WTC11 (cell line): Measurements from ENCODE around the gene SLC6A20. TPM values are rescaled to one million over a fixed set of nuclear protein-coding genes. Genes with fewer than 3 reads are reported as not detected.
A peak's percentile ranks its signal among the peaks of the same experiment; 100 is the strongest.

Experiments
- ATAC-seq: fragments of 200-7000 bp; cut with Tn5 transposase; 2 replicates; pipeline ENCODE4 v1.10.0; 2021; ENCODE audit warnings: mild to moderate bottlenecking, moderate library complexity
- CTCF ChIA-PET: fragments of 300-600 bp; sonication (Branson Sonifier 250); formaldehyde crosslinking; loops from one replicate; lab custom pipeline; 2021; ENCODE audit warnings: antibody characterized with exemption; lab: Charles Lee
- POLR2A ChIA-PET: fragments of 350-600 bp; sonication (Branson Sonifier 250); formaldehyde crosslinking; loops from one replicate; lab custom pipeline; 2021; ENCODE audit warnings: antibody characterized with exemption; lab: Charles Lee
- DNase-seq: peaks from one replicate; pipeline ENCODE4 v3.0.0; 2021; ENCODE audit warnings: low spot score
- H3K27ac Mint-ChIP-seq: 2 replicates; pipeline ENCODE4 v1.8.0; 2021; ENCODE audit warnings: mixed read lengths
- H3K27me3 Mint-ChIP-seq: 2 replicates; pipeline ENCODE4 v1.8.0; 2021; ENCODE audit warnings: low read depth, mild to moderate bottlenecking, moderate library complexity, mixed read lengths
- H3K36me3 Mint-ChIP-seq: 2 replicates; pipeline ENCODE4 v1.8.0; 2021; ENCODE audit warnings: mixed read lengths
- H3K4me1 Mint-ChIP-seq: 2 replicates; pipeline ENCODE4 v1.8.0; 2022; ENCODE audit warnings: mixed read lengths
- H3K4me3 Mint-ChIP-seq: 2 replicates; pipeline ENCODE4 v1.8.0; 2021; ENCODE audit warnings: mild to moderate bottlenecking, moderate library complexity, mixed read lengths
- H3K9me3 Mint-ChIP-seq: 2 replicates; pipeline ENCODE4 v1.8.0; 2021; ENCODE audit warnings: mixed read lengths
- AFF4 ChIP-seq: sonication (generic); formaldehyde crosslinking; IDR thresholded peaks from 2 replicates; pipeline ENCODE4 v1.8.1; 2023; ENCODE audit warnings: mild to moderate bottlenecking, missing genetic modification reagents, borderline replicate concordance
- CDX4 ChIP-seq: fragments of 250-450 bp; sonication (Bioruptor Pico); IDR thresholded peaks from 2 replicates; pipeline ENCODE4 v1.9.0; 2021; ENCODE audit warnings: moderate library complexity, mild to moderate bottlenecking, inconsistent platforms, borderline replicate concordance
- CREB1 ChIP-seq: sonication (generic); formaldehyde crosslinking; IDR thresholded peaks from 2 replicates; pipeline ENCODE4 v1.8.0; 2023; ENCODE audit warnings: mild to moderate bottlenecking, missing genetic modification reagents
- ELF4 ChIP-seq: sonication (generic); formaldehyde crosslinking; IDR thresholded peaks from 2 replicates; pipeline ENCODE4 v1.8.1; 2022; ENCODE audit warnings: low read depth, mild to moderate bottlenecking, moderate library complexity, missing genetic modification reagents
- HMGA2 ChIP-seq: fragments of 250-450 bp; sonication (Bioruptor Pico); IDR thresholded peaks from 2 replicates; pipeline ENCODE4 v1.4.0; 2021; ENCODE audit warnings: mild to moderate bottlenecking, moderate library complexity
- MAX ChIP-seq: sonication (generic); formaldehyde crosslinking; IDR thresholded peaks from 2 replicates; pipeline ENCODE4 v1.8.0; 2022; ENCODE audit warnings: mild to moderate bottlenecking, missing genetic modification reagents
- MYBL2 ChIP-seq: sonication (generic); formaldehyde crosslinking; IDR thresholded peaks from 2 replicates; pipeline ENCODE4 v1.8.1; 2023; ENCODE audit warnings: mild to moderate bottlenecking, moderate library complexity, missing genetic modification reagents
- RORB ChIP-seq: fragments of 250-450 bp; sonication (Bioruptor Pico); IDR thresholded peaks from 2 replicates; pipeline ENCODE4 v1.9.0; 2021; ENCODE audit warnings: mild to moderate bottlenecking
- TCF7 ChIP-seq: sonication (generic); formaldehyde crosslinking; IDR thresholded peaks from 2 replicates; pipeline ENCODE4 v1.8.0; 2022; ENCODE audit warnings: mild to moderate bottlenecking, low read depth, missing genetic modification reagents, moderate library complexity
- ZBTB43 ChIP-seq: sonication (generic); formaldehyde crosslinking; IDR thresholded peaks from 2 replicates; pipeline ENCODE4 v1.8.1; 2023; ENCODE audit warnings: mild to moderate bottlenecking, missing genetic modification reagents
- ZMAT4 ChIP-seq: fragments of 250-450 bp; sonication (Bioruptor Pico); IDR thresholded peaks from 2 replicates; pipeline ENCODE4 v1.9.0; 2021; ENCODE audit warnings: mild to moderate bottlenecking
- ZNF263 ChIP-seq: sonication (generic); formaldehyde crosslinking; IDR thresholded peaks from 2 replicates; pipeline ENCODE4 v1.8.1; 2022; ENCODE audit warnings: low read depth, mild to moderate bottlenecking, moderate library complexity, missing genetic modification reagents
- ZNF281 ChIP-seq: sonication (generic); formaldehyde crosslinking; IDR thresholded peaks from 2 replicates; pipeline ENCODE4 v1.8.0; 2023; ENCODE audit warnings: mild to moderate bottlenecking, missing genetic modification reagents
- ZNF317 ChIP-seq: sonication (generic); formaldehyde crosslinking; IDR thresholded peaks from 2 replicates; pipeline ENCODE4 v1.8.1; 2023; ENCODE audit warnings: low read depth, mild to moderate bottlenecking, moderate library complexity, missing genetic modification reagents, borderline replicate concordance
- ZNF425 ChIP-seq: fragments of 250-450 bp; sonication (Bioruptor Pico); conservative IDR thresholded peaks from 2 replicates; pipeline ENCODE4 v1.9.0; 2021; ENCODE audit warnings: mild to moderate bottlenecking
- total RNA-seq: library from RNA; stranded (reverse); gene quantifications from 3 replicates; pipeline ENCODE4 v1.2.3, GENCODE V29; 2021

The SLC6A20 gene
- total RNA-seq, 1 experiment from 2014 or later: 0.26 TPM

- CTCF ChIA-PET: interaction anchor here (0.6 to 1.8 kb wide), 5 partner anchors 12 to 565 kb away, joined by 4 to 8 read pairs (median 5); no protein-coding TSS in a partner anchor
- H3K4me1 Mint-ChIP-seq: peaks cover 10% of the 10 kb centered on the region; the same call in 1 of the 2 replicates
- POLR2A ChIA-PET: interaction anchor here (0.6 kb wide), 1 partner anchor 13 kb away, joined by 3 read pairs; no protein-coding TSS in a partner anchor
- peaks cover 26% of the 10 kb centered on the region for H3K36me3 Mint-ChIP-seq
- no peak overlapping the region; the same call in 1 of the 2 replicates for H3K27ac Mint-ChIP-seq
- no peaks in the 10 kb centered on the region for H3K27me3 Mint-ChIP-seq
- no peak overlapping the region for H3K4me3 Mint-ChIP-seq
- no peaks in the 10 kb centered on the region for H3K9me3 Mint-ChIP-seq
- no peak for DNase-seq
- TF ChIP-seq ZNF317 (no peak), MAX (CRISPR knock-in tag) (no peak)
- TF ChIP-seq, all 79 proteins: peak for 0
- no peak for ATAC-seq
These were observed 48.3 kb downstream of the SLC6A20 start for GRCh38 chr3:45748068-45748467.

- DNase-seq (no peak), ATAC-seq (no peak; the same call in 1 of the 2 replicates)
- ChIA-PET CTCF (interaction anchor here (1.1 to 1.6 kb wide), 3 partner anchors 85 to 91 kb away, joined by 4 to 6 read pairs (median 5); no protein-coding TSS in a partner anchor), POLR2A (no interaction called here)
- TF ChIP-seq ZNF263 (CRISPR knock-in tag): no peak
- no peak for TF ChIP-seq MYBL2 (CRISPR knock-in tag)
- TF ChIP-seq HMGA2 (CRISPR knock-in tag): no peak
- TF ChIP-seq RORB: no peak
- no peak for TF ChIP-seq CREB1 (CRISPR knock-in tag)
- no peak for TF ChIP-seq TCF7
- TF ChIP-seq ELF4 (CRISPR knock-in tag): no peak
- Mint-ChIP-seq H3K9me3 (no peaks in the 10 kb centered on the region), H3K4me1 (peaks cover 14% of the 10 kb centered on the region), H3K27ac (peak overlapping the region; percentile 79), H3K4me3 (no peak overlapping the region), H3K36me3 (peaks cover 32% of the 10 kb centered on the region), H3K27me3 (no peaks in the 10 kb centered on the region)
These were observed 49.3 kb downstream of the SLC6A20 start for GRCh38 chr3:45746777-45747622.

- Mint-ChIP-seq H3K4me3 (no peak overlapping the region), H3K36me3 (peaks cover 33% of the 10 kb centered on the region), H3K4me1 (peaks cover 21% of the 10 kb centered on the region), H3K9me3 (no peaks in the 10 kb centered on the region), H3K27me3 (no peaks in the 10 kb centered on the region), H3K27ac (no peak overlapping the region)
- DNase-seq: no peak
- POLR2A ChIA-PET: no interaction called here
- no peak for ATAC-seq
- CTCF ChIA-PET: interaction anchor here (1.6 kb wide), 1 partner anchor 86 kb away, joined by 5 read pairs; no protein-coding TSS in a partner anchor
- TF ChIP-seq ZNF281 (CRISPR knock-in tag): no peak
- TF ChIP-seq ZNF425 (CRISPR knock-in tag): no peak
- no peak for TF ChIP-seq AFF4 (CRISPR knock-in tag)
- TF ChIP-seq CDX4 (CRISPR knock-in tag): no peak
- no peak for TF ChIP-seq ZMAT4 (CRISPR knock-in tag)
- no peak for TF ChIP-seq ZBTB43 (CRISPR knock-in tag)
These were observed 50.1 kb downstream of the SLC6A20 start for GRCh38 chr3:45746165-45746776.
